OCI-LY7 (cell line): ENCODE measurements around the gene ELF1. TPM values are rescaled to one million over a fixed set of nuclear protein-coding genes. Genes with fewer than 3 reads are reported as not detected.

Source experiments
- total RNA-seq, 2 experiments: library from RNA; depleted of rRNA in 1 of 2; stranded (reverse); fragments of >200 nt in 1 of 2; shearing (Covaris generic) in 1 of 2; gene quantifications; 2 replicates each; pipeline ENCODE4 v1.2.3, GENCODE V29; 2014 to 2022

Gene ELF1
- total RNA-seq, 2 experiments from 2014 or later, result 111 to 248 TPM

Other genes with a start within 250 kb of the ELF1 start
- 27.0 and 37.3 TPM in 2 replicates for gene MRPS31, start 248.1 kb downstream of the ELF1 start, total RNA-seq (2014; rRNA removed; shearing (Covaris generic))
- 51.6 and 60.2 TPM in 2 replicates for gene MRPS31, start 248.1 kb downstream of the ELF1 start, total RNA-seq (2022)
- gene SLC25A15, start 229.7 kb downstream of the ELF1 start, total RNA-seq (2014; rRNA removed; shearing (Covaris generic)), result 61.3 and 71.0 TPM in 2 replicates
- gene SLC25A15, start 229.7 kb downstream of the ELF1 start, total RNA-seq (2022), result 56.3 and 57.7 TPM in 2 replicates
- gene WBP4, start 42.2 kb upstream of the ELF1 start, total RNA-seq (2014; rRNA removed; shearing (Covaris generic)), result 5.9 and 7.9 TPM in 2 replicates
- 7.3 and 8.6 TPM in 2 replicates for gene WBP4, start 42.2 kb upstream of the ELF1 start, total RNA-seq (2022)
- gene KBTBD6, start 113.5 kb upstream of the ELF1 start, total RNA-seq (2014; rRNA removed; shearing (Covaris generic)), result 11.1 and 11.6 TPM in 2 replicates
- gene KBTBD6, start 113.5 kb upstream of the ELF1 start, total RNA-seq (2022), result 7.8 and 8.3 TPM in 2 replicates
- gene KBTBD7, start 175.3 kb upstream of the ELF1 start, total RNA-seq (2014; rRNA removed; shearing (Covaris generic)), result 4.8 and 6.5 TPM in 2 replicates
- gene KBTBD7, start 175.3 kb upstream of the ELF1 start, total RNA-seq (2022), result 3.1 TPM in 2 replicates
- gene MTRF1, start 244.3 kb upstream of the ELF1 start, total RNA-seq (2014; rRNA removed; shearing (Covaris generic)), result 22.1 and 24.9 TPM in 2 replicates
- 25.3 and 31.3 TPM in 2 replicates for gene MTRF1, start 244.3 kb upstream of the ELF1 start, total RNA-seq (2022)